Measurements from ENCODE around the gene CD300E. TPM values are rescaled to one million over a fixed set of nuclear protein-coding genes. Genes with fewer than 3 reads are reported as not detected.

The CD300E gene
- total and polyA plus RNA-seq, 2 of the 13 experiments (the other 11 are each of a cell fraction or from before 2014, with no cell fraction given): not detected

DNA sequence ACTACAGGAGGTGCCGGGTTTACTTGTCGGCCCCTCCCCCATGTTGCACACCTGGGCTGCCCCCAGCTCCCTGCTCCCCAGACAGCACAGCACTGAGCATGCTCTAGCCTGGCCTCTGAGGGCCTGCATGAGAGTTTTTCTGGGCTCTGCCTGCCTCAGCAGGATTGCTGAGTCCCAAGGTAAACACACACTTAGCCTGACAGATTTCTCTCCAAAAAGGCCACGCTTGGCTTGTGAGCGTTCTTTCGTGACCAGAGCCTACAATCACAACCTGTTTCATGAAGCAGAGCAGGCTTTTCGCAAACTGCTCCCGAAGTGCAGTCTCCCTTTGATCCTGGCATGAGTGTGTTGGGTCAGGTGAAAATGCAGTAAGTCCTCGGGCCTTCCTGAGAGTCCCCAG is 9.8 kb upstream of the CD300E start (continued):
- TF ChIP-seq, protein P1, sequence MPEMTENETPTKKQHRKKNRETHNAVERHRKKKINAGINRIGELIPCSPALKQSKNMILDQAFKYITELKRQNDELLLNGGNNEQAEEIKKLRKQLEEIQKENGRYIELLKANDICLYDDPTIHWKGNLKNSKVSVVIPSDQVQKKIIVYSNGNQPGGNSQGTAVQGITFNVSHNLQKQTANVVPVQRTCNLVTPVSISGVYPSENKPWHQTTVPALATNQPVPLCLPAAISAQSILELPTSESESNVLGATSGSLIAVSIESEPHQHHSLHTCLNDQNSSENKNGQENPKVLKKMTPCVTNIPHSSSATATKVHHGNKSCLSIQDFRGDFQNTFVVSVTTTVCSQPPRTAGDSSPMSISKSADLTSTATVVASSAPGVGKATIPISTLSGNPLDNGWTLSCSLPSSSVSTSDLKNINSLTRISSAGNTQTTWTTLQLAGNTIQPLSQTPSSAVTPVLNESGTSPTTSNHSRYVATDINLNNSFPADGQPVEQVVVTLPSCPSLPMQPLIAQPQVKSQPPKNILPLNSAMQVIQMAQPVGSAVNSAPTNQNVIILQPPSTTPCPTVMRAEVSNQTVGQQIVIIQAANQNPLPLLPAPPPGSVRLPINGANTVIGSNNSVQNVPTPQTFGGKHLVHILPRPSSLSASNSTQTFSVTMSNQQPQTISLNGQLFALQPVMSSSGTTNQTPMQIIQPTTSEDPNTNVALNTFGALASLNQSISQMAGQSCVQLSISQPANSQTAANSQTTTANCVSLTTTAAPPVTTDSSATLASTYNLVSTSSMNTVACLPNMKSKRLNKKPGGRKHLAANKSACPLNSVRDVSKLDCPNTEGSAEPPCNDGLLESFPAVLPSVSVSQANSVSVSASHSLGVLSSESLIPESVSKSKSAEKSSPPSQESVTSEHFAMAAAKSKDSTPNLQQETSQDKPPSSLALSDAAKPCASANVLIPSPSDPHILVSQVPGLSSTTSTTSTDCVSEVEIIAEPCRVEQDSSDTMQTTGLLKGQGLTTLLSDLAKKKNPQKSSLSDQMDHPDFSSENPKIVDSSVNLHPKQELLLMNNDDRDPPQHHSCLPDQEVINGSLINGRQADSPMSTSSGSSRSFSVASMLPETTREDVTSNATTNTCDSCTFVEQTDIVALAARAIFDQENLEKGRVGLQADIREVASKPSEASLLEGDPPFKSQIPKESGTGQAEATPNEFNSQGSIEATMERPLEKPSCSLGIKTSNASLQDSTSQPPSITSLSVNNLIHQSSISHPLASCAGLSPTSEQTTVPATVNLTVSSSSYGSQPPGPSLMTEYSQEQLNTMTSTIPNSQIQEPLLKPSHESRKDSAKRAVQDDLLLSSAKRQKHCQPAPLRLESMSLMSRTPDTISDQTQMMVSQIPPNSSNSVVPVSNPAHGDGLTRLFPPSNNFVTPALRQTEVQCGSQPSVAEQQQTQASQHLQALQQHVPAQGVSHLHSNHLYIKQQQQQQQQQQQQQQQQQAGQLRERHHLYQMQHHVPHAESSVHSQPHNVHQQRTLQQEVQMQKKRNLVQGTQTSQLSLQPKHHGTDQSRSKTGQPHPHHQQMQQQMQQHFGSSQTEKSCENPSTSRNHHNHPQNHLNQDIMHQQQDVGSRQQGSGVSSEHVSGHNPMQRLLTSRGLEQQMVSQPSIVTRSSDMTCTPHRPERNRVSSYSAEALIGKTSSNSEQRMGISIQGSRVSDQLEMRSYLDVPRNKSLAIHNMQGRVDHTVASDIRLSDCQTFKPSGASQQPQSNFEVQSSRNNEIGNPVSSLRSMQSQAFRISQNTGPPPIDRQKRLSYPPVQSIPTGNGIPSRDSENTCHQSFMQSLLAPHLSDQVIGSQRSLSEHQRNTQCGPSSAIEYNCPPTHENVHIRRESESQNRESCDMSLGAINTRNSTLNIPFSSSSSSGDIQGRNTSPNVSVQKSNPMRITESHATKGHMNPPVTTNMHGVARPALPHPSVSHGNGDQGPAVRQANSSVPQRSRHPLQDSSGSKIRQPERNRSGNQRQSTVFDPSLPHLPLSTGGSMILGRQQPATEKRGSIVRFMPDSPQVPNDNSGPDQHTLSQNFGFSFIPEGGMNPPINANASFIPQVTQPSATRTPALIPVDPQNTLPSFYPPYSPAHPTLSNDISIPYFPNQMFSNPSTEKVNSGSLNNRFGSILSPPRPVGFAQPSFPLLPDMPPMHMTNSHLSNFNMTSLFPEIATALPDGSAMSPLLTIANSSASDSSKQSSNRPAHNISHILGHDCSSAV (CRISPR knock-in tag; IDR thresholded peaks at IDR 0.05; ENCODE audit: borderline replicate concordance): no peak
- TF ChIP-seq, protein P2, sequence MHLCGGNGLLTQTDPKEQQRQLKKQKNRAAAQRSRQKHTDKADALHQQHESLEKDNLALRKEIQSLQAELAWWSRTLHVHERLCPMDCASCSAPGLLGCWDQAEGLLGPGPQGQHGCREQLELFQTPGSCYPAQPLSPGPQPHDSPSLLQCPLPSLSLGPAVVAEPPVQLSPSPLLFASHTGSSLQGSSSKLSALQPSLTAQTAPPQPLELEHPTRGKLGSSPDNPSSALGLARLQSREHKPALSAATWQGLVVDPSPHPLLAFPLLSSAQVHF (CRISPR knock-in tag; IDR thresholded peaks at IDR 0.05): no peak
- TF ChIP-seq ZFP62 (CRISPR knock-in tag; IDR thresholded peaks at IDR 0.05) (no peak), RCOR2 (CRISPR knock-in tag; IDR thresholded peaks at IDR 0.05) (no peak), MTF1 (CRISPR knock-in tag; IDR thresholded peaks at IDR 0.05) (no peak), ZNF136 (CRISPR knock-in tag; IDR thresholded peaks at IDR 0.05; ENCODE audit: low read depth) (no peak), ISX (CRISPR knock-in tag; conservative IDR thresholded peaks at IDR 0.05) (no peak), ZNF570 (CRISPR knock-in tag; IDR thresholded peaks at IDR 0.05; ENCODE audit: borderline replicate concordance) (no peak), POLR2G (IDR thresholded peaks at IDR 0.05; ENCODE audit: low read depth, low read length) (no peak), ZC3H4 (CRISPR knock-in tag; IDR thresholded peaks at IDR 0.05; ENCODE audit: borderline replicate concordance) (no peak), MED8 (CRISPR knock-in tag; IDR thresholded peaks at IDR 0.05; ENCODE audit: insufficient replicate concordance) (no peak)

Data from HepG2 (cell line).